ENCODE data around the gene CD28.

The CD28 gene

DNA sequence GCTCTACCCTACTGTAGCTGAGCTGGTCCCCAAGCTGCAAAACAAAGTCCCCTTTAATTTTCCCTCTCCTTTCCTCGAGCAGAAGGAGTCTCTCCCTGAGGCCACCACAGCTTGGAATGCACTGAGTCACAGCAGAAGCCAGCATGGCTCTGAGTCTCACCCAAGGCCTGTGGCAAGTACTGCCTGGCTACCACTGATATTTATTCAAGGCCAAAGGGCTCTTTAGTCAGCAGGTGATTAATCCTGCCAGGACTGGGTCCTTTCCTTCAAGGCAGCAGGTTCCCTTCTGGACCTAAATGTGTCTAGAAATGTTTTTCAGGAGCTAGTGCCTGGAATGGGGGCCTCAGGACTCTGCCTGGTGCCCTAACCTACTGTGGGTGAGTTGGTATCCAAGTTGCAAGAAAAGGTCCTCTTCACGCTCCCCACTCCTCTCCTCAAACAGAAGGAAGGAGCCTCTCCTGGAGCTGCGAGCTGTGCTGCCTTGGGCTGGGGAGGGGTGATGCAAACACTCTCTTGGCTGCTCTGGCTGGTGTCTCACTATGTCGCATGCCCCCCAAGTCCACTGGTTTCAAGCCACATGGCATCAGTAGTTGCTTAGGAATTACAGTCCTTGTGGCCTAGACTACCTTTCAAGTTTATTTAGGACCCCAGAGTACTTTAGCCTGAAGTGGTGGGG is 53.4 kb downstream of the CD28 start:
- peak; percentile 45 for DNase-seq (ENCODE audit: low read depth)
- no peak overlapping the region for H3K4me3 ChIP-seq (ENCODE audit: control insufficient read depth, low read depth, low read length)
- TF ChIP-seq, protein P1, sequence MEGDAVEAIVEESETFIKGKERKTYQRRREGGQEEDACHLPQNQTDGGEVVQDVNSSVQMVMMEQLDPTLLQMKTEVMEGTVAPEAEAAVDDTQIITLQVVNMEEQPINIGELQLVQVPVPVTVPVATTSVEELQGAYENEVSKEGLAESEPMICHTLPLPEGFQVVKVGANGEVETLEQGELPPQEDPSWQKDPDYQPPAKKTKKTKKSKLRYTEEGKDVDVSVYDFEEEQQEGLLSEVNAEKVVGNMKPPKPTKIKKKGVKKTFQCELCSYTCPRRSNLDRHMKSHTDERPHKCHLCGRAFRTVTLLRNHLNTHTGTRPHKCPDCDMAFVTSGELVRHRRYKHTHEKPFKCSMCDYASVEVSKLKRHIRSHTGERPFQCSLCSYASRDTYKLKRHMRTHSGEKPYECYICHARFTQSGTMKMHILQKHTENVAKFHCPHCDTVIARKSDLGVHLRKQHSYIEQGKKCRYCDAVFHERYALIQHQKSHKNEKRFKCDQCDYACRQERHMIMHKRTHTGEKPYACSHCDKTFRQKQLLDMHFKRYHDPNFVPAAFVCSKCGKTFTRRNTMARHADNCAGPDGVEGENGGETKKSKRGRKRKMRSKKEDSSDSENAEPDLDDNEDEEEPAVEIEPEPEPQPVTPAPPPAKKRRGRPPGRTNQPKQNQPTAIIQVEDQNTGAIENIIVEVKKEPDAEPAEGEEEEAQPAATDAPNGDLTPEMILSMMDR (IDR thresholded peaks at IDR 0.05; ENCODE audit: control insufficient read depth, insufficient read depth, low read depth, low read length, missing control alignments) = no peak

DNA sequence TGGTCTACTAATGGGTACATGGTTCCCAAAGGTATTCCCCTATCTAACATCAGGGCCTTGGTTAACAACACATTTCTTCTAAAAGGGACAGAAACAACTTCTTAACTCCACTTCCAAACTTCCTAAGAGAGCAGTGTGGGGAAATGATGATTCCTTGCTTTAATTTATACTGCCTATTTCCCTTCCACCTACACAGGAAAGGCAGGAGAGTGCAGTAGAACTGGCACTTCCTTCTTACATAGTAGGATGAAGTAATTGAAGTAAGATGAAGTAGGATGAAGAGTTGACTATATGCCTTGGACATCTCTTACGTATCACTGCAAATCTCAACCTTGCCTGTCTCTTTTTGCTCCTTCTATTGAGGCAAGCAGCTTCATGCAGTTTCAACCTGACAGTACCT is 54.7 kb downstream of the CD28 start:
- TF ChIP-seq, protein P1 (IDR thresholded peaks at IDR 0.05; ENCODE audit: control insufficient read depth, insufficient read depth, low read depth, low read length, missing control alignments) = no peak
- H3K4me3 ChIP-seq (ENCODE audit: control insufficient read depth, low read depth, low read length) = no peak overlapping the region
- no peak for DNase-seq (ENCODE audit: low read depth)

DNA sequence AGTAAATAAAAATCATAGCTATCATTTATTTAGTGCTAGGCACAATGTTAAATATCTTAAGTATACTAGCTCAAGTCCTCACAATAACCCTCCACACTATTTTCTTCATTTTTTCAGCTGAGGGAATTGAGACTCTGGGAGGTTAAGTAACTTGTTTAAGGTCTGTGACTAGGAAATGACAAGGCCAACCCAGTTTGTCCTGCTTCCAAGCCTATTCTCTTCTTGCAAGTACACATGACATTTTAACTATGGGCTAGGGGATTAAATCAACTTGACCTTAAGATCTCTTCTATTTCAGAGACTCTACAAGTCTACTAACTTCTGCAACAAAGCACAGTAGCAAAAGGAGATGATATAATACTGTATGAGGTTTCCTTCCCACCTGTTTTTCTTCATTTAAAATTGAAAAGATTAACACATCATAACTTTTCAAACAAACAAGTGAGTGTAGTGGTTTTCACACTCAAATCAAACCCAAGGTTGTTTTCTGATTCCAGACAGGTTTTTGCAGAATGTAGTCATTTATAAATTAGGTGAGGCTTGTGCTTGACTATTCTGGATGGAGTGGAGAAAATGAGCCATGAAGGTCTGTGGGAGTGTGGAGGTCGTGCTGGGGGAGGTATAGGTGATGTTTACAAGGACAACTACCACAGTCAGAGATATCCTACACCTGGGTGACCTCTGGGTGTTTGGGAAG is 57.0 kb downstream of the CD28 start:
- TF ChIP-seq, protein P1 (IDR thresholded peaks at IDR 0.05; ENCODE audit: control insufficient read depth, insufficient read depth, low read depth, low read length, missing control alignments) = no peak
- DNase-seq (ENCODE audit: low read depth) = no peak
- H3K4me3 ChIP-seq (ENCODE audit: control insufficient read depth, low read depth, low read length) = no peak overlapping the region

DNA sequence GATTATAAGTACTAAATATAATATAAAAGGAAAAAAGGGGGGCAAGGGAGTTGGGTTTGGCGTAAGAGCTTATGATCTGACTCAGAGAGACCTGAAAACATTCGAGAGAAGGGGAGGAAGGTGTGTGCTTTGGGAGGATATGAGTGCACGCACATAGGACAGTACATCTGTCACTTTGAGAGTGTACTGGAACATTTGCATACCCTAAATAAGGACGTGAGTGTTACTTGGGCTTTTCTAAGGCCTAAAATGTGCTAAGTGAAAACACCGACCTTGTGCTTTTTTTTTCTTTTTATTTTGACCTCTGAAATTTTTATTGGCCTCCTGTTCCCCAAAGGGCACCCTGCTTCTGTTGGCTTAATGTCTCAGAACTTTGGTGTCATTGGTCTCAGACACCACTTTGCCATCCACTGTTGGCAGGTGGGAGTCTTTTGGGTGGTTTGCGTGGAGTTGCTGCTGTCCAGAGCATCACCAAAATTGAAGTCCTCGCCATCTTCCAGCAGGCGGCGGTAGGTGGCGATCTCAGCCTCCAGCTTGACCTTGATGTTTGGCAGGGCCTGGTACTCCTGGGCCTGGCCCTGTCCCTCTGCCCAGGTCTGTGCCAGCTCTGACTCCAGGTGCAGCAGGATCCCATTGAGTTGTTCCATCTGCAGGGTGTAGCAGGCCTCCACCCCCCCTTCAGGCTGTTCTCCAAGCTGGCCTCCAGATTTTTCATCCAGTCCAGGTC is 57.7 kb downstream of the CD28 start:
- H3K4me3 ChIP-seq (ENCODE audit: control insufficient read depth, low read depth, low read length) = no peak overlapping the region

DNA sequence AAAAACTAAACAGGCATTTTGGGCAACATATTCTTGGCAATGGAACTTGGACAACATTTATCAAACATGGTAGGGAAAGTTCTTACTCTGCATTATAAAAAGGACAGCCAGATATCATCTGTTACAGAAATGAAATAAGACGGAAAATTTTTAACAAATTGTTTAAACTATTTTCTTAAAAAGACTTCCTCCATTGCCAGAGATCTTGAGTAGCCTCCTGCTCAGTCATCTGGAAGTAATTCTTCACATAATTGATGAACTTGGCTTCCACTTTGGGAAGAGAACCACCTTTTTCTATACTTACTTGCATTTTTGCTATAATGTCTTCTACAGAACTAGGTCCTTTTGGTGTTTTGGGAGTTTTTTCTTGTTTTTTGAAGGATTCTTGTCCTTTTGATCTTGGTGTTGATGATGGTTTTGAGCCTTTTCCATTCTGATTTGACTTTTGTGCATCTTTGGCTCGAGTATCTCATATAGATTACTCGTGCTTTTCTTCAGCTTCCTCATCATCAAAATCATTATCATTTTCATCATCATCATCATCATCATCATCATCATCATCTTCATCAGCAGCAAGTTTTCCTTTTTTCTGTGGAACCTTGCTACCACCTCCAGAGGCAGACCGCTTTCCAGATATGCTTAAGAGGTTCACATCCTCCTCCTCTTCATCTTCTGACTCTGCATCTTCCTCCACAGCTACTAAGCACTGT is 66.2 kb downstream of the CD28 start:
- TF ChIP-seq, protein P1 (IDR thresholded peaks at IDR 0.05; ENCODE audit: control insufficient read depth, insufficient read depth, low read depth, low read length, missing control alignments) = no peak
- DNase-seq (ENCODE audit: low read depth) = no peak
- H3K4me3 ChIP-seq (ENCODE audit: control insufficient read depth, low read depth, low read length) = no peak overlapping the region

More for the DNA sequence above, 57.7 kb downstream of the CD28 start:
- DNase-seq (ENCODE audit: low read depth) = no peak
- TF ChIP-seq, protein P1 (IDR thresholded peaks at IDR 0.05; ENCODE audit: control insufficient read depth, insufficient read depth, low read depth, low read length, missing control alignments) = no peak

DNA sequence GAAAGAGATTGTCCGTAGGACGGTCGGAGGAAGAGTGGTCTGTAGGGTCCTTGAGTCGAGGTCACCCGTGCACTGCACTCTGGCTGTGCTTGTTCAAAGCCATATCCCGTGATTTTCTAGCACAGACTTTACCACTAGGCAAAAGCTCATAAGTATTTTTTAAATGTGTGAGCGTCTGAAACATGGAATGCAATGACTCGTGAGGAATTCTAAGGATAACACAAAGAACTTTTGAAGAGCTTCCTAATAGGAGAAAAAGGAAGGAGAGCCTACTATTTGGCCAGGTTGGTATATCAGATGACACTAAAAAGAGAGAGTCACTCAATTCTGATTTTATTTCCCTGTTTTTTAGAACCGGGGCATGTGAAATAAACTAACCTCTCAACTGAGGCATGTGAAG is 68.3 kb downstream of the CD28 start:
- no peak for DNase-seq (ENCODE audit: low read depth)
- no peak overlapping the region for H3K4me3 ChIP-seq (ENCODE audit: control insufficient read depth, low read depth, low read length)
- TF ChIP-seq, protein P1 (IDR thresholded peaks at IDR 0.05; ENCODE audit: control insufficient read depth, insufficient read depth, low read depth, low read length, missing control alignments) = no peak

Data from AG09309 (cell line).